Gastroesophageal sphincter (tissue), 4 donors: ENCODE measurements around the gene LOXL4. TPM values are rescaled to one million over a fixed set of nuclear protein-coding genes. Genes with fewer than 3 reads are reported as not detected.

Experiments used
- ATAC-seq: fragments of 150-250 bp; one replicate; pipeline ENCODE4 v1.9.1; 2016; ENCODE audit warnings: mild to moderate bottlenecking, moderate library complexity
- H3K27ac ChIP-seq, 4 donors: fragments of 200-600 bp; sonication (generic) in 3 of 4; 1 replicate in 3 of 4; 2 replicates in 1 of 4; pipeline ENCODE4 v1.5.1; 2016 to 2019
- H3K27me3 ChIP-seq: fragments of 200-600 bp; sonication (generic); one replicate; pipeline ENCODE4 v1.5.1; 2019
- H3K36me3 ChIP-seq, 2 donors: fragments of 200-600 bp; sonication (generic); one replicate each; pipeline ENCODE4 v1.5.1; 2019; ENCODE audit warnings: control low read depth in 1 of 2
- H3K4me1 ChIP-seq, 3 donors: fragments of 200-600 bp; sonication (generic); 1 replicate in 2 of 3; 2 replicates in 1 of 3; pipeline ENCODE4 v1.5.1; 2016 to 2019; ENCODE audit warnings: control low read depth in 2 of 3
- H3K4me3 ChIP-seq, 2 donors: fragments of 200-600 bp; sonication (generic); one replicate each; pipeline ENCODE4 v1.5.1; 2019; ENCODE audit warnings: mild to moderate bottlenecking in 1 of 2, moderate library complexity in 1 of 2
- H3K9me3 ChIP-seq, 3 donors: fragments of 200-600 bp; sonication (generic); one replicate each; pipeline ENCODE4 v1.5.1; 2017 to 2019; ENCODE audit warnings: control low read depth in 2 of 3
- EP300 ChIP-seq: sonication (generic); formaldehyde crosslinking; IDR thresholded peaks from one replicate; pipeline ENCODE4 v1.6.1; 2017; ENCODE audit warnings: antibody characterized with exemption, mild to moderate bottlenecking
- POLR2A ChIP-seq, 2 donors: fragments of 450-650 bp; IDR thresholded peaks; one replicate each; pipeline ENCODE4 v1.6.1; 2017; ENCODE audit warnings: antibody characterized with exemption in 2 of 2, mild to moderate bottlenecking in 2 of 2, moderate library complexity in 1 of 2
- POLR2AphosphoS5 ChIP-seq: sonication (generic); formaldehyde crosslinking; IDR thresholded peaks from one replicate; pipeline ENCODE4 v1.6.1; 2017; ENCODE audit warnings: antibody characterized with exemption
- WGBS, 2 donors: methylation state at CpG; one replicate each; pipeline ENCODE4 v1.1.5; 2018; ENCODE audit warnings: low coverage in 1 of 2; 5-methylcytosine and 5-hydroxymethylcytosine counted together
- total RNA-seq, 4 donors: library from RNA; depleted of rRNA; stranded (reverse); fragments of >200 nt; gene quantifications; one replicate each; pipeline ENCODE4 v1.1.0, GENCODE V29; 2016
- TF ChIP-seq, protein P1 (sequence below), 4 experiments: fragments of 200-600 bp in 2 of 4; fragments of 450-650 bp in 2 of 4; sonication (generic) in 1 of 4; IDR thresholded peaks; one replicate each; pipeline ENCODE4 v1.5.1; 2017 to 2019; ENCODE audit warnings: antibody characterized with exemption in 4 of 4, mild to moderate bottlenecking in 2 of 4, moderate library complexity in 2 of 4

The LOXL4 gene
- total RNA-seq, 4 donors from 2014 or later, result 10.6 to 20.7 (median 16.3) TPM

DNA sequence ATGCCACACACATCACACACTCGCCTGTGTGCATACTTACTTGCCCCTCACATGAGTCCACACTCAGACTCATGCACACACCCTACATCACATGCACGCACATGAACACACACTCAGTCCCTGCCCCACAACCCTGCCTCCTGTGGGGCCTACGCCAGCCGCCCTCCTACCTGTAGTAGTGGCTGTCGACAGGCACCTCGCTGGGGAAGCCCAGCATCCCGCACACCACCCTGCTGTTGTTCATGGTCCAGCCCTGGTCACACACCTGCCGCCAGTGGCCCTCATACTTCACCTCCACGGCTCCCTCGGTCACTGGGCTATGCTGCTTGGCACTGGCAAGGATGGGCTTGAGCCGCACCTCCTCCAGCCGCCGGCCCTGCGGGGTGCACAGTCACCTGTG lies 7.2 kb downstream of the LOXL4 start:
- Histone ChIP-seq H3K27me3 (no peaks in the 10 kb centered on the region), H3K27ac (no peak overlapping the region), H3K4me1 (peaks cover 0 to 18% (median 6%) of the 10 kb centered on the region in 3 donors), H3K4me3 (no peak overlapping the region), H3K36me3 (peaks cover 0 to 13% of the 10 kb centered on the region in 2 donors), H3K9me3 (no peaks in the 10 kb centered on the region)
- no peak for ATAC-seq
- WGBS, 2 donors, result 60% methylated on average over 1 of the region's 14 CpGs; no CpG with 5 or more reads in 1 of the 2 donors
- TF ChIP-seq POLR2A (IDR thresholded peaks at IDR 0.05) (no peak), EP300 (no peak)
- TF ChIP-seq, protein P1, sequence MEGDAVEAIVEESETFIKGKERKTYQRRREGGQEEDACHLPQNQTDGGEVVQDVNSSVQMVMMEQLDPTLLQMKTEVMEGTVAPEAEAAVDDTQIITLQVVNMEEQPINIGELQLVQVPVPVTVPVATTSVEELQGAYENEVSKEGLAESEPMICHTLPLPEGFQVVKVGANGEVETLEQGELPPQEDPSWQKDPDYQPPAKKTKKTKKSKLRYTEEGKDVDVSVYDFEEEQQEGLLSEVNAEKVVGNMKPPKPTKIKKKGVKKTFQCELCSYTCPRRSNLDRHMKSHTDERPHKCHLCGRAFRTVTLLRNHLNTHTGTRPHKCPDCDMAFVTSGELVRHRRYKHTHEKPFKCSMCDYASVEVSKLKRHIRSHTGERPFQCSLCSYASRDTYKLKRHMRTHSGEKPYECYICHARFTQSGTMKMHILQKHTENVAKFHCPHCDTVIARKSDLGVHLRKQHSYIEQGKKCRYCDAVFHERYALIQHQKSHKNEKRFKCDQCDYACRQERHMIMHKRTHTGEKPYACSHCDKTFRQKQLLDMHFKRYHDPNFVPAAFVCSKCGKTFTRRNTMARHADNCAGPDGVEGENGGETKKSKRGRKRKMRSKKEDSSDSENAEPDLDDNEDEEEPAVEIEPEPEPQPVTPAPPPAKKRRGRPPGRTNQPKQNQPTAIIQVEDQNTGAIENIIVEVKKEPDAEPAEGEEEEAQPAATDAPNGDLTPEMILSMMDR (IDR thresholded peaks at IDR 0.05), result no peak

- no peaks in the 10 kb centered on the region for H3K9me3 ChIP-seq
- 23 to 41% methylated on average over 9 of the region's 9 CpGs for WGBS, 2 donors
- no peak overlapping the region for H3K27ac ChIP-seq
Measured at GRCh38 chr10:98260350-98260749, 7.6 kb downstream of the LOXL4 start.

GRCh38 chr10:98259606-98260315 lies 8.2 kb downstream of the LOXL4 start:
- H3K4me1 ChIP-seq, result peaks cover 0 to 15% (median 6%) of the 10 kb centered on the region in 3 donors
- no peaks in the 10 kb centered on the region for H3K27me3 ChIP-seq
- TF ChIP-seq POLR2A (IDR thresholded peaks at IDR 0.05) (no peak), POLR2AphosphoS5 (no peak)
- TF ChIP-seq, protein P1 (IDR thresholded peaks at IDR 0.05), result no peak
- no peak for ATAC-seq
- no peak overlapping the region for H3K27ac ChIP-seq
- no peak overlapping the region for H3K4me3 ChIP-seq
- 71 to 100% methylated on average over 1 to 12 of the region's 14 CpGs for WGBS, 2 donors
- no peaks in the 10 kb centered on the region for H3K9me3 ChIP-seq
- peaks cover 0 to 23% of the 10 kb centered on the region in 2 donors for H3K36me3 ChIP-seq

More at GRCh38 chr10:98260350-98260749, 7.6 kb downstream of the LOXL4 start:
- TF ChIP-seq EP300 (no peak), POLR2AphosphoS5 (no peak), POLR2A (IDR thresholded peaks at IDR 0.05) (no peak)
- TF ChIP-seq, protein P1 (IDR thresholded peaks at IDR 0.05), result no peak
- Histone ChIP-seq H3K4me1 (peaks cover 0 to 15% (median 6%) of the 10 kb centered on the region in 3 donors), H3K36me3 (peaks cover 0 to 17% of the 10 kb centered on the region in 2 donors), H3K27me3 (no peaks in the 10 kb centered on the region), H3K4me3 (no peak overlapping the region)
- no peak for ATAC-seq

DNA sequence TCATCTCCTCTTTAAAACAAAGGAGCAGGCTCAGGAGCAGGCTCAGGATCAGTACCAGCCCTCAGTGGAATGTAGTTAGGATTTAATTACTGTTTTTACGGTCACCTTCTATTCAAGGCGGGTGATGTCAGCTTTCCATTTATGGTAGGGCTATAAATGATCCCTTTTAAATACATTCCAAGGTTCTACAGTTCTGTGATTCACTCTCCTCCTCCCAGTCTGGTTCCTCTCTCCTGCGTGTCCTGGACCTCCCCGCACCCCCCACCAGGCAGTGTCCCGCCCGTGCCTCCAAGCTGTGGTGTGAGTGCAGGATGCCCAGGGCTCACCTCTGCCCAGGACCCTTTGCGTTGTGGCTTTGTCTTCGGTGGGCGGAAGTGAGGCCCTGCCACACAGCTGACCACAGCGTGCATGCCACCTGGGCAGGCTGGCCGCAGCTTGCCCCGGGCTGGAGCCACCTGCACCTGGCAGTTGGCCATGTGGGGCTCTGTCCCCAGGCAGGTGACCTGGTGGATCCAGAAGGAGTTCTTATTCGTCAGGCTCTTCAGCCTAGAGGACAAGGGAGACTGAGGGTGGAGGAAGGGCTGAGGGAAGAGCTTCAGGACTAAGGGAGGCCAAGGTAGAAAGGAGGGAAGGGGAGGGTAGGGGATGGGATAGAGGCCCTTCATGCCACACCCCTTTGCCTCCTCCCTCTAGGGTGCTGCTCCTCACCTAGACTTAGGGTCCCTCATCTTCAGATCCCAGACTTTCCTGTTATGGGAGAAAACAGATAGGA lies 9.1 kb downstream of the LOXL4 start:
- no peak overlapping the region for H3K4me3 ChIP-seq
- H3K4me1 ChIP-seq, result peaks cover 0 to 15% (median 6%) of the 10 kb centered on the region in 3 donors
- H3K27me3 ChIP-seq, result no peaks in the 10 kb centered on the region
- no peak for TF ChIP-seq POLR2AphosphoS5
- 52 to 87% methylated on average over 3 of the region's 13 CpGs for WGBS, 2 donors
- no peak for ATAC-seq
- H3K27ac ChIP-seq, result no peak overlapping the region
- H3K9me3 ChIP-seq, result no peaks in the 10 kb centered on the region
- H3K36me3 ChIP-seq, result peaks cover 0 to 24% of the 10 kb centered on the region in 2 donors

DNA sequence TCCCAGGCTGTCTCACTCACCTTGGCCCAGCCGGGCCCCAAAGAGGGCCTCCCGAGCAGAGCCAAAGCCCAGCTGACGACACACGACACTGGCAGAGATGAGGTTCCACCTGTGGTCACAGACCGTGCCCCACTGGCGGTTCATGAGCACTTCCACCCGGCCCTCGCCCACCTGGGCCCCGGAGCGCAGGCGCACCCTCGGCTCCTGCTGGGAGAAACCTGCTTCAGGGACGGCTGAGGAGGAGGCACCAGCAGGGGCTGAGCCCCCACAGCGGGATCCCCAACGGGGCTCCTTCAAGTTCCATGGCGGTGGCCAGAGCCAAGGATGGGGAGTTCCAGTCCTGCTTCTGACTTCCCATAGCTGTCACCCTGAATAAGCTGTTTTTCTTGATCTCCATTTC lies 10.0 kb downstream of the LOXL4 start:
- no peaks in the 10 kb centered on the region for H3K9me3 ChIP-seq
- no peak for ATAC-seq
- H3K4me3 ChIP-seq, result no peak overlapping the region
- H3K27me3 ChIP-seq, result no peaks in the 10 kb centered on the region
- WGBS, 2 donors, result 90 to 100% methylated on average over 1 to 2 of the region's 16 CpGs
- no peak overlapping the region for H3K27ac ChIP-seq
- peaks cover 0 to 30% of the 10 kb centered on the region in 2 donors for H3K36me3 ChIP-seq
- TF ChIP-seq, protein P1 (IDR thresholded peaks at IDR 0.05), result no peak
- TF ChIP-seq POLR2A (IDR thresholded peaks at IDR 0.05), result no peak
- TF ChIP-seq EP300, result no peak
- TF ChIP-seq POLR2AphosphoS5, result no peak
- H3K4me1 ChIP-seq, result peaks cover 0 to 15% (median 6%) of the 10 kb centered on the region in 3 donors
